ENCODE data around the gene UFC1. TPM values are rescaled to one million over a fixed set of nuclear protein-coding genes. Genes with fewer than 3 reads are reported as not detected.
A peak's percentile ranks its signal among the peaks of the same experiment; 100 is the strongest.

The UFC1 gene
- total and polyA plus RNA-seq, 2 donors (not counting 1 experiment from before 2014, with no cell fraction given): 91.0 to 128 TPM

DNA sequence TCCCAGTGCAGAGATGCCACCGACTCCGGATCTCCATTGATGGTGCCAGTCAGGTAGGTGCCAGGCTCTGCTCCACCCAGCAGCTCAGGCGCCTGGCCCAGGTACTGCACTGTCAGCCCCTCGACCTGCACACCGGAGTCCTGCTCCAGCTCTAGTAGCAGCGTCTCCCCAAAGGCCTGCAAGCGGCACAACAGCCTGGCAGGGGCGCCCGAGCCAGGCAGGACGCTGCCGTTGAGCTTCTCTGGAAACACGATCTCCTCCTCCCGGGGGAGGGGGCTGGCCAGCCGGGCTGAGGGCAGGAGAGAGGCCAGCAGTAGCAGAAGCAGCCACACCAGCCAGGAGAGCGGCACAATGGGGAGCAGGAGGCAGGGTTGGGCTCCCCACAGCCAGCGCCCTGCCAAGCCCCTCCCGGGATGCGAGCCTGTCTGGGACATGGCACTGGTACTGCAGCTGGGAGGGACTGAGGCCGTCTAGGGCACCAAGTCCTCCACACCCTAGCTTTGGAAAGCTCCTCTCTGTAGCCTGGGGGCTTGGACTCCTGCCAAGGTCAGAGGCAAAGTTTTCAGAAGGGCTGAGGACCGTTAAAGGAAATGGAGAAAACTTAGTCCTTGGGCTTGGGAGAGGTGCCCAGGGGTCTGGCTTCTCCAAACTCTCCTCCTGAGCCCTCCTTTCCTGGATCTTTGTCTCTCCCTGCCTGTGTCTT, 44.6 kb downstream of the UFC1 start:
- Histone ChIP-seq H4K20me1 (ENCODE audit: control insufficient read depth, insufficient read depth, low read length, poor library complexity, severe bottlenecking) (no peaks in the 10 kb centered on the region), H3K4me1 (ENCODE audit: control insufficient read depth in 2 of 2, insufficient read depth in 2 of 2, low read length in 2 of 2) (peaks cover 40 to 57% of the 10 kb centered on the region in 2 donors), H3K9me3 (ENCODE audit: control extremely low read depth in 1 of 3, control insufficient read depth in 2 of 3, insufficient read depth in 1 of 3, low read length in 2 of 3) (no peaks in the 10 kb centered on the region), H3K9ac (ENCODE audit: low read length) (no peak overlapping the region), H3K79me2 (ENCODE audit: control insufficient read depth, insufficient read depth, low read length) (peaks cover 26% of the 10 kb centered on the region), H2AFZ (ENCODE audit: insufficient read depth, low read depth, low read length, poor library complexity, severe bottlenecking) (no peak overlapping the region), H3K27ac (ENCODE audit: low read length in 2 of 2) (no peak overlapping the region), H3K27me3 (replicated peaks in 1 of 4; ENCODE audit: control extremely low read depth in 1 of 4, control insufficient read depth in 3 of 4, insufficient read depth in 4 of 4, low read length in 3 of 4) (no peaks in the 10 kb centered on the region), H3K36me3 (replicated peaks in 1 of 2; ENCODE audit: control extremely low read depth in 1 of 2, control insufficient read depth in 1 of 2, extremely low read depth in 1 of 2, insufficient read depth in 2 of 2, low read length in 1 of 2) (no peaks in the 10 kb centered on the region), H3K4me2 (replicated peaks; ENCODE audit: low read depth, low read length, poor library complexity, severe bottlenecking) (no peak overlapping the region), H3K4me3 (ENCODE audit: control extremely low read depth in 1 of 5, extremely low read depth in 1 of 5, insufficient read depth in 1 of 5, low read depth in 2 of 5, low read length in 4 of 5) (no peak overlapping the region)
- Mint-ChIP-seq H3K27me3 (no peaks in the 10 kb centered on the region), H3K27ac (no peak overlapping the region), H3K4me3 (no peak overlapping the region), H3K4me1 (peaks cover 46% of the 10 kb centered on the region), H3K9me3 (ENCODE audit: insufficient read depth) (no peaks in the 10 kb centered on the region)
- intact Hi-C loops (cut with micrococcal nuclease): no loop called here
- WGBS (ENCODE audit: insufficient coverage): 86% methylated on average over 19 of the region's 20 CpGs
- POLR2A ChIA-PET: no interaction called here
- CTCF ChIA-PET: interaction anchor here (0.9 kb wide), 1 partner anchor 12 kb away, joined by 3 read pairs; no protein-coding TSS in a partner anchor
- ATAC-seq (ENCODE audit: low read depth) (no peak), DNase-seq (no peak)
- TF ChIP-seq, protein P1, sequence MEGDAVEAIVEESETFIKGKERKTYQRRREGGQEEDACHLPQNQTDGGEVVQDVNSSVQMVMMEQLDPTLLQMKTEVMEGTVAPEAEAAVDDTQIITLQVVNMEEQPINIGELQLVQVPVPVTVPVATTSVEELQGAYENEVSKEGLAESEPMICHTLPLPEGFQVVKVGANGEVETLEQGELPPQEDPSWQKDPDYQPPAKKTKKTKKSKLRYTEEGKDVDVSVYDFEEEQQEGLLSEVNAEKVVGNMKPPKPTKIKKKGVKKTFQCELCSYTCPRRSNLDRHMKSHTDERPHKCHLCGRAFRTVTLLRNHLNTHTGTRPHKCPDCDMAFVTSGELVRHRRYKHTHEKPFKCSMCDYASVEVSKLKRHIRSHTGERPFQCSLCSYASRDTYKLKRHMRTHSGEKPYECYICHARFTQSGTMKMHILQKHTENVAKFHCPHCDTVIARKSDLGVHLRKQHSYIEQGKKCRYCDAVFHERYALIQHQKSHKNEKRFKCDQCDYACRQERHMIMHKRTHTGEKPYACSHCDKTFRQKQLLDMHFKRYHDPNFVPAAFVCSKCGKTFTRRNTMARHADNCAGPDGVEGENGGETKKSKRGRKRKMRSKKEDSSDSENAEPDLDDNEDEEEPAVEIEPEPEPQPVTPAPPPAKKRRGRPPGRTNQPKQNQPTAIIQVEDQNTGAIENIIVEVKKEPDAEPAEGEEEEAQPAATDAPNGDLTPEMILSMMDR (IDR thresholded peaks at IDR 0.05): no peak
- TF ChIP-seq EZH2 (IDR thresholded peaks at IDR 0.05; ENCODE audit: borderline replicate concordance, insufficient read depth, low read depth, low read length, poor library complexity, severe bottlenecking): no peak

DNA sequence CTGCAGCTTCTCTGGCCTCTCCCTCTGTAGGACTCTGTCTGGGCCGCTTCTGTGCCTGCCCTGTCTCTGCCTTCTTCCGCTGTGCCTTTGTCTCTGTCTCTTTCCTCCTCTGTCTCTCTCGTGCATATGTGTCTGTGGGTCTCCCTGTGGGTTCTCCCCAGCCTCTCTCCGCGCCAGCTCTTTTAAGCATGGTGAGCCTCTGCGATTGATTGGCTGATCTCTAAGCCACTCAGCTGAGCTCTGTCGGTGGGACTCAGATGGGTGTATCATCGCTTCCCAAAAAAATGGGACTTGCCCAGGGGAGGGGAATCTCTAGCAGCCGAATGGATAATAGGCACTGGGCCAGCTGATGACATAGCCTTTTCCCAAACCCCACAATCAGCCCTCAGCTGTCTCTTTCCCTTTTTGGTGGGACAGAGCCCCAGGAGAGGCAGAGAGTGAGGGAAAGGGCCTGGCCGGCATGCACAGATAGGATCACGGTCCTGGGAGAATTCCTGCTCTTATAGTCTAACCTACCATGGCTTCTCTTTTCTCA, 45.2 kb downstream of the UFC1 start, which contains the start of gene ADAMTS4:
Gene ADAMTS4, minus strand, starts transcription at position 158 of the 535 bp plus-strand sequence. CDS start 427 bp downstream, outside the sequence.
- Histone ChIP-seq H3K27me3 (replicated peaks in 1 of 4; ENCODE audit: control extremely low read depth in 1 of 4, control insufficient read depth in 3 of 4, insufficient read depth in 4 of 4, low read length in 3 of 4) (no peaks in the 10 kb centered on the region), H3K9me3 (ENCODE audit: control extremely low read depth in 1 of 3, control insufficient read depth in 2 of 3, insufficient read depth in 1 of 3, low read length in 2 of 3) (no peaks in the 10 kb centered on the region), H3K9ac (ENCODE audit: low read length) (no peak within 1 kb of the TSS), H2AFZ (ENCODE audit: insufficient read depth, low read depth, low read length, poor library complexity, severe bottlenecking) (no peak within 1 kb of the TSS), H4K20me1 (ENCODE audit: control insufficient read depth, insufficient read depth, low read length, poor library complexity, severe bottlenecking) (no peaks in the 10 kb centered on the region), H3K27ac (ENCODE audit: low read length in 2 of 2) (no peak within 1 kb of the TSS), H3K36me3 (replicated peaks in 1 of 2; ENCODE audit: control extremely low read depth in 1 of 2, control insufficient read depth in 1 of 2, extremely low read depth in 1 of 2, insufficient read depth in 2 of 2, low read length in 1 of 2) (peaks cover 0 to 1% of the 10 kb centered on the region in 2 experiments), H3K4me1 (ENCODE audit: control insufficient read depth in 2 of 2, insufficient read depth in 2 of 2, low read length in 2 of 2) (peaks cover 36 to 54% of the 10 kb centered on the region in 2 donors), H3K4me2 (replicated peaks; ENCODE audit: low read depth, low read length, poor library complexity, severe bottlenecking) (no peak within 1 kb of the TSS), H3K79me2 (ENCODE audit: control insufficient read depth, insufficient read depth, low read length) (peaks cover 31% of the 10 kb centered on the region), H3K4me3 (ENCODE audit: control extremely low read depth in 1 of 5, extremely low read depth in 1 of 5, insufficient read depth in 1 of 5, low read depth in 2 of 5, low read length in 4 of 5) (no peak within 1 kb of the TSS)
- TF ChIP-seq, protein P1 (IDR thresholded peaks at IDR 0.05): no peak
- TF ChIP-seq EZH2 (IDR thresholded peaks at IDR 0.05; ENCODE audit: borderline replicate concordance, insufficient read depth, low read depth, low read length, poor library complexity, severe bottlenecking): no peak
- WGBS (ENCODE audit: insufficient coverage): 96% methylated on average over 9 of the region's 11 CpGs
- POLR2A ChIA-PET: no interaction called here
- intact Hi-C loops (cut with micrococcal nuclease): no loop called here
- H3K27ac Mint-ChIP-seq: peak within 1 kb of the TSS; percentile 97
- H3K4me3 Mint-ChIP-seq: no peak within 1 kb of the TSS
- CTCF ChIA-PET: interaction anchor here (0.9 to 1.1 kb wide), 4 partner anchors 13 to 186 kb away, joined by 3 to 4 read pairs (median 4); partner anchors contain the start of gene PPOX
- ATAC-seq (ENCODE audit: low read depth) (no peak), DNase-seq (no peak)
- no peaks in the 10 kb centered on the region for H3K27me3 Mint-ChIP-seq
- peaks cover 47% of the 10 kb centered on the region for H3K4me1 Mint-ChIP-seq
- no peaks in the 10 kb centered on the region for H3K9me3 Mint-ChIP-seq (ENCODE audit: insufficient read depth)
